Kidney glomerular epithelial cell (primary cell): ENCODE measurements around the gene TBC1D20.
A peak's percentile ranks its signal among the peaks of the same experiment; 100 is the strongest.

Experiments
- DNase-seq: peaks from one replicate; lab custom pipeline; 2025; lab: John Stamatoyannopoulos, UW

Gene TBC1D20

GRCh38 chr20:437787-438486 is 24.4 kb downstream of the TBC1D20 start:
- no peak for DNase-seq

GRCh38 chr20:436476-436875 is 25.9 kb downstream of the TBC1D20 start:
- no peak for DNase-seq

- no peak for DNase-seq
Observed at GRCh38 chr20:435558-435957, 26.8 kb downstream of the TBC1D20 start.

GRCh38 chr20:434661-435419 is 27.5 kb downstream of the TBC1D20 start:
- no peak for DNase-seq

GRCh38 chr20:434221-434620 is 28.1 kb downstream of the TBC1D20 start:
- no peak for DNase-seq

GRCh38 chr20:433300-433975 is 28.9 kb downstream of the TBC1D20 start:
- DNase-seq = peak; percentile 49

- no peak for DNase-seq
Observed at GRCh38 chr20:432677-433299, 29.5 kb downstream of the TBC1D20 start.

- DNase-seq = no peak
Observed at GRCh38 chr20:432208-432607, 30.1 kb downstream of the TBC1D20 start.

- DNase-seq = peak; percentile 65
Observed at GRCh38 chr20:431012-431904, 31.1 kb downstream of the TBC1D20 start.

GRCh38 chr20:430091-430999 is 32.0 kb downstream of the TBC1D20 start:
- DNase-seq = no peak

- no peak for DNase-seq
Observed at GRCh38 chr20:428658-429200, 33.6 kb downstream of the TBC1D20 start.

GRCh38 chr20:427849-428657 is 34.3 kb downstream of the TBC1D20 start:
- DNase-seq = no peak

- DNase-seq = no peak
Observed at GRCh38 chr20:427401-427800, 34.9 kb downstream of the TBC1D20 start.

- no peak for DNase-seq
Observed at GRCh38 chr20:426566-426965, 35.8 kb downstream of the TBC1D20 start.

GRCh38 chr20:421685-422250 is 40.6 kb downstream of the TBC1D20 start:
- no peak for DNase-seq

GRCh38 chr20:420721-421574 is 41.4 kb downstream of the TBC1D20 start:
- no peak for DNase-seq

- DNase-seq = no peak
Observed at GRCh38 chr20:420166-420620, 42.1 kb downstream of the TBC1D20 start.
